Measurements from ENCODE around the gene ARHGAP12. TPM values are rescaled to one million over a fixed set of nuclear protein-coding genes. Genes with fewer than 3 reads are reported as not detected.

ARHGAP12 gene
- total RNA-seq, 2 experiments from 2014 or later: 11.8 to 14.5 TPM

DNA sequence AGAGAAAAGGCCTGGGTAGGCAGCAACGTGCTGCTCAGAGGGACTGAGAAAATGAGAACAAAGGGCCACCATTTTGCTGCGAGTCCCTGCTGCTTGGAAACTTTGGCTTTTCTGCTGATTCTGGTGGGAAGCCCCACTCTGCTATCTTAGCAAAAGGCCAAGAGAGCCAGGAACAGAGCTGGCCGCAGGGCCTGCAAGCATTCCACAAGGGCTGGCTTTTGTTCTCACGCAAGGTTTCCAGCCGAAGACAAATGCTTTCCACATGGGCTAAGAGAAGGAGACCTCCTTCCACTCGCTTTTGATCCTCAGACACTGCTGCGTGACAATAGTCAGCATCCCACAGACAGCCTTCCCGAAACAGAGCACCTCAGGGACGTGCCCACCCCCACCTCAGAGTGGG lies 163.1 kb downstream of the ARHGAP12 start:
- no peaks in the 10 kb centered on the region for H4K20me1 ChIP-seq (ENCODE audit: insufficient read depth, low read length)
- H3K4me1 ChIP-seq (ENCODE audit: insufficient read depth, low read length, poor library complexity, severe bottlenecking): peaks cover 5% of the 10 kb centered on the region
- DNase-seq (ENCODE audit: low spot score): no peak
- no peaks in the 10 kb centered on the region for H3K36me3 ChIP-seq (ENCODE audit: insufficient read depth, low read length)
- intact Hi-C loops (cut with micrococcal nuclease; ENCODE audit: unreplicated experiment): no loop called here
- no peak overlapping the region for H3K4me3 ChIP-seq (ENCODE audit: low read depth, low read length, poor library complexity, severe bottlenecking)
- no peak overlapping the region for H3K27ac ChIP-seq (ENCODE audit: low read depth, low read length, poor library complexity, severe bottlenecking)
- no peak overlapping the region for H2AFZ ChIP-seq (ENCODE audit: low read length)
- no TSS peak for BruUV-seq (replicated peaks)
- no peaks in the 10 kb centered on the region for H3K9me2 ChIP-seq (ENCODE audit: insufficient read depth, low read length)
- no peaks in the 10 kb centered on the region for H3K9me3 ChIP-seq (ENCODE audit: low read length)
- CTCF ChIA-PET (ENCODE audit: unreplicated experiment): no interaction called here
- POLR2A ChIA-PET: no interaction called here
- no peak for TF ChIP-seq EZH2phosphoT487 (IDR thresholded peaks at IDR 0.05; ENCODE audit: borderline replicate concordance, low read depth, low read length)
- TF ChIP-seq, protein P1, sequence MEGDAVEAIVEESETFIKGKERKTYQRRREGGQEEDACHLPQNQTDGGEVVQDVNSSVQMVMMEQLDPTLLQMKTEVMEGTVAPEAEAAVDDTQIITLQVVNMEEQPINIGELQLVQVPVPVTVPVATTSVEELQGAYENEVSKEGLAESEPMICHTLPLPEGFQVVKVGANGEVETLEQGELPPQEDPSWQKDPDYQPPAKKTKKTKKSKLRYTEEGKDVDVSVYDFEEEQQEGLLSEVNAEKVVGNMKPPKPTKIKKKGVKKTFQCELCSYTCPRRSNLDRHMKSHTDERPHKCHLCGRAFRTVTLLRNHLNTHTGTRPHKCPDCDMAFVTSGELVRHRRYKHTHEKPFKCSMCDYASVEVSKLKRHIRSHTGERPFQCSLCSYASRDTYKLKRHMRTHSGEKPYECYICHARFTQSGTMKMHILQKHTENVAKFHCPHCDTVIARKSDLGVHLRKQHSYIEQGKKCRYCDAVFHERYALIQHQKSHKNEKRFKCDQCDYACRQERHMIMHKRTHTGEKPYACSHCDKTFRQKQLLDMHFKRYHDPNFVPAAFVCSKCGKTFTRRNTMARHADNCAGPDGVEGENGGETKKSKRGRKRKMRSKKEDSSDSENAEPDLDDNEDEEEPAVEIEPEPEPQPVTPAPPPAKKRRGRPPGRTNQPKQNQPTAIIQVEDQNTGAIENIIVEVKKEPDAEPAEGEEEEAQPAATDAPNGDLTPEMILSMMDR (conservative IDR thresholded peaks at IDR 0.05; ENCODE audit: low read length): no peak
- no peaks in the 10 kb centered on the region for H3K79me2 ChIP-seq (ENCODE audit: insufficient read depth, low read depth, low read length)
- no peak overlapping the region for H3K4me2 ChIP-seq (ENCODE audit: low read length)

DNA sequence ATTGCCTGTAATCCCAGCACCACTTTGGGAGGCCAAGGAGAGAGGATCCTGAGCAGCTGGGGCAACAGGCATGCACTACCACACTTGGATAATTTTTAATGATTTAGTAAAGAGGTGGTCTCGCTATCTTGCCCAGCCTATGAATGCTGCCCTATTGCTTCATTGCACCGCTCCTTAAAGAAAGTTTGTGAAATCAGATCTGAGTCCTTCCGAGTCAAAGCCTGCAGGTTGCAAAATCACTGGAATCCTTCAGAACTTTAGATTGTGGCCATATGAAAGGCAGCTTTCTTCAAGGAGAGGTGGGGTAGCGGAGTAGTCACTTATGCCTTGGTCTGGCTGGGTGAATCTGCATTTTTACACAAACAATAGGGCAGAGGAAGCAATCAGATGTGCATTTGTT lies 166.3 kb downstream of the ARHGAP12 start:
- POLR2A ChIA-PET: no interaction called here
- Histone ChIP-seq H3K79me2 (ENCODE audit: insufficient read depth, low read depth, low read length) (no peaks in the 10 kb centered on the region), H3K36me3 (ENCODE audit: insufficient read depth, low read length) (no peaks in the 10 kb centered on the region), H3K4me1 (ENCODE audit: insufficient read depth, low read length, poor library complexity, severe bottlenecking) (peaks cover 8% of the 10 kb centered on the region), H4K20me1 (ENCODE audit: insufficient read depth, low read length) (no peaks in the 10 kb centered on the region), H2AFZ (ENCODE audit: low read length) (no peak overlapping the region), H3K9me2 (ENCODE audit: insufficient read depth, low read length) (no peaks in the 10 kb centered on the region), H3K9me3 (ENCODE audit: low read length) (no peaks in the 10 kb centered on the region), H3K4me3 (ENCODE audit: low read depth, low read length, poor library complexity, severe bottlenecking) (no peak overlapping the region), H3K4me2 (ENCODE audit: low read length) (no peak overlapping the region), H3K27ac (ENCODE audit: low read depth, low read length, poor library complexity, severe bottlenecking) (no peak overlapping the region)
- intact Hi-C loops (cut with micrococcal nuclease; ENCODE audit: unreplicated experiment): loop anchor here (5.0 kb wide), 4 partner anchors 165 to 1035 kb away; partner anchors contain the start of genes ARHGAP12, ZEB1 and ZNF438
- BruUV-seq (replicated peaks): no TSS peak
- DNase-seq (ENCODE audit: low spot score): no peak
- TF ChIP-seq, protein P1 (conservative IDR thresholded peaks at IDR 0.05; ENCODE audit: low read length): no peak
- no peak for TF ChIP-seq EZH2phosphoT487 (IDR thresholded peaks at IDR 0.05; ENCODE audit: borderline replicate concordance, low read depth, low read length)
- CTCF ChIA-PET (ENCODE audit: unreplicated experiment): no interaction called here

DNA sequence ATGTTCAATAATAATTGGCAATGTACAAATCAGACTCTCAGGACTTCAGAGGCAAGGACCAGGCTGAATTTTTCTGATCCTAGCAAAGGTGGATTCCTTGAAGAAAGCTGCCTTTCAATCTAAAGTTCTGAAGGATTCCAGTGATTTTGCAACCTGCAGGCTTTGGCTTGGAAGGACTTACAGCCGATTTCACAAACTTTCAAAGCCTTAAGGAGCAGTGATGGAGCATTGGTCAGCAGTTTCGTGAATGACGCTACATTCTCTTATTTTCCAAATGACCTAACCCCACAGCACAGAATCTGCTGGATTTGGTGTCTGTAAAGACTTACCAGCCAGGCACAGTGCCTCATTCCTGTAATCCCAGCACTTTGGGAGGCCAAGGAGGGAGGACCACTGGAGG lies 167.5 kb downstream of the ARHGAP12 start:
- DNase-seq (ENCODE audit: low spot score): no peak
- H3K79me2 ChIP-seq (ENCODE audit: insufficient read depth, low read depth, low read length): no peaks in the 10 kb centered on the region
- H3K4me2 ChIP-seq (ENCODE audit: low read length): peak overlapping the region; percentile 81
- no peak overlapping the region for H3K4me3 ChIP-seq (ENCODE audit: low read depth, low read length, poor library complexity, severe bottlenecking)
- no peaks in the 10 kb centered on the region for H3K9me3 ChIP-seq (ENCODE audit: low read length)
- intact Hi-C loops (cut with micrococcal nuclease; ENCODE audit: unreplicated experiment): loop anchor here (5.0 kb wide), 4 partner anchors 166 to 1034 kb away; partner anchors contain the start of genes ARHGAP12, ZEB1 and ZNF438
- H3K36me3 ChIP-seq (ENCODE audit: insufficient read depth, low read length): no peaks in the 10 kb centered on the region
- no peak overlapping the region for H3K27ac ChIP-seq (ENCODE audit: low read depth, low read length, poor library complexity, severe bottlenecking)
- ChIA-PET POLR2A (no interaction called here), CTCF (ENCODE audit: unreplicated experiment) (no interaction called here)
- H3K4me1 ChIP-seq (ENCODE audit: insufficient read depth, low read length, poor library complexity, severe bottlenecking): peaks cover 8% of the 10 kb centered on the region
- no peaks in the 10 kb centered on the region for H3K9me2 ChIP-seq (ENCODE audit: insufficient read depth, low read length)
- TF ChIP-seq EZH2phosphoT487 (IDR thresholded peaks at IDR 0.05; ENCODE audit: borderline replicate concordance, low read depth, low read length): no peak
- TF ChIP-seq, protein P1 (conservative IDR thresholded peaks at IDR 0.05; ENCODE audit: low read length): no peak
- no TSS peak for BruUV-seq (replicated peaks)
- peak overlapping the region; percentile 98 for H2AFZ ChIP-seq (ENCODE audit: low read length)
- no peaks in the 10 kb centered on the region for H4K20me1 ChIP-seq (ENCODE audit: insufficient read depth, low read length)

All from OCI-LY7 (cell line).